ENCODE results near the gene ZNF628.

DNA sequence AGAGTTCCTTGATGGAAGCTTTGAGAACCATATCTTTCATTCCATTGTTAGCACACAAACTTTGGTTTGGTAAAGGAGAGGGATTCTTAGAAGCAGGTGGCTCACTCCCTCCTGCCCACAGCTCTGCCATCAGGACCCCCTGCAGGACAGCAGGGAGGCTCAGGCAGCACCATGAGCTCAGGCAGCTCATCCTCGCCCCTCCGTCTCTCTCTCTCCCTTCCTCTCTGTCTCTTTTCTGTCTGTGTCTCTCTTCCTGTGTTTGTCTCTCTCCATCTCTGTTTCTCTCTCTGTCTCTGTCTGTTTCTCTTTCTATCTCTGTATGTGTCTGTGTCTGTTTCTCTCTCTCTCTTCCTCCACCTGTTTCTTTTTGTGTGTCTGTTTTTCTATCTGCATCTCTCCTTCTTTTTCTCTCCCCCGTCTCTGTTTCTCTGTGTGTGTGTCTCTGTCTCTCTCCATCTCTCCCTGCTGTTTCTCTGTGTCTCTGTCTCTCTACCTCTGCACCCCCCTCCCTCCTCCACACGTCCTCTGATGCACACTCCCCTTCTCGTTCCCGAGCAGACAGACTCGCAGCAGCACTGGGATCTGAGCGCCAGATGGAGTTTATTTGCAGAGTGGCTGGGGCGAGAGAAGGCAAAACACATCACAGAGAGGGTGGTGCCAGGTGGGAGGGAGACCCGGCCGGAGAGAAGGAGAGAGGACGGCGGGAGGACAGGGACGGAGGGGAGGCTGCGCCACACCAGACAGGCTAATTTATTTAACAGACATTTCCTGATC is 51.8 kb downstream of the ZNF628 start:
- TF ChIP-seq CTCF (IDR thresholded peaks at IDR 0.05 in 4 of 5, conservative IDR thresholded peaks at IDR 0.05 in 1 of 5): no peak
- TF ChIP-seq POLR2A (IDR thresholded peaks at IDR 0.05): no peak

Measured in gastrocnemius medialis (tissue), 4 donors.